Renal cortical epithelial cell (primary cell): ENCODE data around the gene BCDIN3D. TPM values are rescaled to one million over a fixed set of nuclear protein-coding genes. Genes with fewer than 3 reads are reported as not detected.

Experiments used
- DNase-seq: peaks from one replicate; pipeline ENCODE4 v3.0.0-alpha.2; 2011; ENCODE audit warnings: low read depth
- total RNA-seq: library from RNA; depleted of rRNA; stranded (reverse); fragments of >200 nt; gene quantifications from 2 replicates; pipeline ENCODE4 v1.2.3, GENCODE V29; 2014

The BCDIN3D gene
- total RNA-seq, 1 donor from 2014 or later = 4.0 TPM

DNA sequence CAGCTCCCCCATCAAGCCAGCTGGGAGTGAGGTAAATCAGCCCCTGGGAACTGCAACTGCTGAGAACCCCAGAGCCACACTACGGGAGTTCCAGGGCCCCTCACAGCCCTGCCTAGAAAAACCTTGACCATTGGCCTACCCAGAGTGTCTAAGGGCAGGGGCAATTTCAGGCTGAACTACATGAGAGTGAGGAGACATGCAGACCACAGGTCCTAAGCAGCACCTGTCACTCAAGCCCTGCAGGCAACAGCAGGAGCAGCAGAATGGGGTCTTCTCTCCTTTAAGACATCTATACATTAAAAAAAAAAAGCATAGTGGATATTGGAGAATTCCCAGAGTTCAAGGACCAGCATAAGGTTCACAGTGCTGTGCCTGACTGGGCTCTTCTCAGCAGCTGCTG, 19.6 kb downstream of the BCDIN3D start:
- no peak for DNase-seq

DNA sequence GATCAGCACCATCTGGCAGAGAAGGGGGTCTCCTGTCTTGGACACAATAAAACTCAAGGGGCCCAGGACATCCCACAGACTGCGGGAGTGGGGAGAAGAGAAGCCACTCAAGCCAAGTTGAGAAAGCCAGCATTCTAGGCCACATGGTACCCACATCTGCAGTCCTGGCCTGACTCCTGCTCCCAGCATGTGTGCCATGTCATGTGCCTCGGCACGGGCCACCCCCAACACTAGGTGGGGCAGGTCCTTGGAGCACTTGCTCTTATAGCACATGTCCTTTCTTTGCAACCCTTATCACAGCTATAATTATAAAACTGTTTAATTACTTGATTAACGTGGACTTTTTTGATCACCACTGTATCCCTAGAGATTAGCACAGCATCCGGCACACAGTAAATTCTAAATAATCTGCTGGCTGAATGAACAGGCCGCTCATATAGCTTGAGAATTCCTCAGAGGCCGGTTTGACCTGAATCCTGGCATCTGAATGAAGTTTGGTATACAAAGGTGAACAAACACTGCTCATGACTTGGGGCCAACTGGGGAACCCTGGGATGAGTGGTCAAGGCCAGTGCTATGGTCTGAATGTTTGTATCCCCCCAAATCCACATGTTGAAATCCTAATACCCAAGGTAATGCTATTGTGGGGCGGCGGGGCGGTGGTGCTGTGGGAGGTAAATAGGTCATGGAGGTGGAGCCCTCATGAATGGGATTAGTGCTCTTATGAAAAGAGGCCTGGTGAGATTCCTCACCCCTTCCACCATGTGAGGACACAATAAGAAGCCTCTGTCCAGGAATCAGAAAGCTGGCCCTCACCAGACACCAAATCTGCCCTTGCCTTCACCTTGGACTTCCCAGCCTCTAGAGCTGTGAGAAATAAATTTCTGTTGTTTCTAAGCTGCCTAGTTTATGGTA, 21.3 kb downstream of the BCDIN3D start:
- DNase-seq = no peak

DNA sequence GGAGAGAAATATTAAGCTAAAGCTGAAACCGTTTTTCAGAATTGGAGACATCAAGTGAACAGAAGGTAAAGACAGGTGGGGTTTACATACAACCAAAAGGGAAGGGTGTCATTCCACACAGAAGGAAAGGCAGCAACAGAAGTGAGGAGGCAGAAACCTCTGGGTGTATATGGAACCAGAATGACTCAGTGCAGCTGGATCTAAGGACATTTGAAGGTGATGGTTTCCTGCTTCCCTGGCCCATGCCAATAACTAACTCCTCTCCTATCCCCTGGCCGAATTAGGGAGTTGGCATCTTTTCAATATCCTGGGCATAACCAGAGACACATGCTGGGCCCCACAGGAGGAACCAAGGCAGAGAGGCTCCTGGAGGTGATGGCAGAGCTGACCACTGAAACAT, 23.1 kb downstream of the BCDIN3D start:
- DNase-seq = peak; percentile 6

DNA sequence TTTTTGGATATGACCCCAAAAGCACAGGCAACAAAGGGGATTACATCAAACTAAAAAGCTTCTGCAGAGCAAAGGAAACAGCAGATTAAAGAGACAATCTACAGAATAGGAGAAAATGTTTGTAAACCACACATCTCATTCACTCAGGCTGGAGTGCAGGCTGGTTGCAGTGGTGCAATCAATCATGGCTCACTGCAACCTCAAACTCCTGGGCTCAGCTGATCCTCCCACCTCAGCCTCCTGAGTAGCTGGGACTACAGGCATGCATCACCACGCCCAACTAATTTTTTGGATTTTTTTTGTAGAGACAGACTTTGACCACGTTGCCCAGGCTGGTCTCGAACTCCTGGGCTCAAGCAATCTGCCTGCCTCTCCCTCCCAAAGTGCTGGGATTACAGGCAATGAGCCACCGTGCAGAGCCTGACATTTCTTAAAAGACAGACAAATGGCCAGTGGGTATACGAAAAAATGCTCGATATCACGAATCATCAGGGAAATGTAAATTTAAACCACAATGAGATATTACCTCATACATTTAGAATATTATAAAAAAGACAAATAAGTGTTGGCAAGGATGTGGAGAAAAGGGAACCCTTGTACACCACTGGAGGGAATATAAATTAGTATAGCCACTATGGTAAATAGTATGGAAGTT, 24.5 kb downstream of the BCDIN3D start:
- DNase-seq = no peak

DNA sequence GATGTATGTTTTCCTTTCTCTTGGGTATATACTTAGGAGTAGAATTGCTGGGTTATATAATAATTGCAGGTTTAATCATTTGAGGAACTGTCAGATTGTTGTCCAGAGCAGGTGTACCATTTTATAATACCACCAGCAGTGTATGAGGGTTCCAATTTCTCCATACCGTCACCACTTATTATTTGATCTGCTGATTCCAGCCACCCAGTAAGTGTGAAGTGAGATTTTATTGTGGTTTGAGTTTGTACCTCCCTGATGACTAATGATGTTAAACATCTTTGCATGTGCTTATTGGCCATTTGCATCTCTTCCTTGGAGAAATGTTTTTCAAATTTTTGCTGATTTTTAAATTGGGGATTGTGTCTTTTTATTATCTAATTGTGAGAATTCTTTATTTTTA, 29.8 kb downstream of the BCDIN3D start:
- DNase-seq = no peak

DNA sequence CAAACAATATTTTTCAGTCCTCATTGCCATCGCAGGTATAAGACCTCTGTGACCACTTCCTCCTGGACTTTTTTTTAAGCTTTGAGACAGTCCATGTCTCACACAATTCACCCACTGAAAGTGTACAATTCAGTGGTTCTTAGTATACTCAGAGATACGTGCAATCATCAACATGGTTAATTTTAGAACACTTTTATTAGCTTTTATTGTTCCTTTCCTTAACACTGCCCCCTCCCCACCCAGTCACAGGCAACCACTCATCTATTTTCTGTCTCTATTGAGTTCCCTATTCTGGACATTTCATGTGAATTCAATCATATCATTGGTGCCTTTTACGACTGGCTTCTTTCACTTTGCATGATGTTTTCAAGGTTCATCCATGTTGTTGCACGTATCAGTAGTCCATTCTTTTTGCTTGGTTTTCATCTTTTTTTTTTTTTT, 30.9 kb downstream of the BCDIN3D start:
- DNase-seq = no peak

DNA sequence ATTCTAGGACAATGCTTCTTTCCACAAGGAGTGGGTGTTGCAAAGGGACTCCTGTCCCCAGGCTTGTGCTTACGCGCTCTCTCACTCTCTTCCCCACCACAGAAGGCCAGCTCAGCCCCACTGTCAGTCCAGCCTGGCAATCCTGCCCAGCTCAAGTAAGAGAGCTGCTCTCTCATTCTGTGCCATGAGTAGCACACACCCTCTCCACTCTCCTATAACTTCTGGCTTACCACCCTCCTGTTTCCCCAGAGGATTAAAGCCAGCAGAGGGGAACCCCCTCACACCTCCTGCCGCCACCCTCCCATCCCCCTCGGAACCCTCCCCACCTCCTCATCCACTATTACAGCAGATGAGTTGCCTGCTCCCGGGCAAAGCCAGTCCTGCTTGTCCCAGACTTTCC, 31.8 kb downstream of the BCDIN3D start:
- no peak for DNase-seq

DNA sequence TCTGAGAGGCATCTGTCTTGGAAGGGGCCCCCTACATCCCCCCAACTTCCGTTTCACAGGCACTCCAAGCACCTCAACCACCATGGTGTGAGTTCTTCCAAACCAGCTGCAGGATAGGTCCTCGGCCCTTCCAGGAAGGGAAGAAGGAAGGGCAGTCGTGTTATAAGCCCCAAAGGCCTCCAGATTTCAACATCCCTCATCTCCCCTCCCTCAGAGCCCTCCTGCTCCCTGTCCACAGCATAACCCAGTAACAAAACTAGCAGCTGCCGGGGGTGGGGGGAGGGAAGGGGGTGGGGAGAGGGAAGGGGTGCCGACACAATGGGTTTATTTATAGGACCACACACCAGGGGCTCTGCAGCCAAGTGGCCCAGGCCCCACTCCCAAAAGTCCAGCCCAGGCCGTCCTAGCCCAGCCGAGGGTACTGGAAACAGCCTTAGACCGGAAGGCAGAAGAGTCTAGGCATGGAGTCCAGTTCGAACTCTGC, 33.0 kb downstream of the BCDIN3D start:
- no peak for DNase-seq

DNA sequence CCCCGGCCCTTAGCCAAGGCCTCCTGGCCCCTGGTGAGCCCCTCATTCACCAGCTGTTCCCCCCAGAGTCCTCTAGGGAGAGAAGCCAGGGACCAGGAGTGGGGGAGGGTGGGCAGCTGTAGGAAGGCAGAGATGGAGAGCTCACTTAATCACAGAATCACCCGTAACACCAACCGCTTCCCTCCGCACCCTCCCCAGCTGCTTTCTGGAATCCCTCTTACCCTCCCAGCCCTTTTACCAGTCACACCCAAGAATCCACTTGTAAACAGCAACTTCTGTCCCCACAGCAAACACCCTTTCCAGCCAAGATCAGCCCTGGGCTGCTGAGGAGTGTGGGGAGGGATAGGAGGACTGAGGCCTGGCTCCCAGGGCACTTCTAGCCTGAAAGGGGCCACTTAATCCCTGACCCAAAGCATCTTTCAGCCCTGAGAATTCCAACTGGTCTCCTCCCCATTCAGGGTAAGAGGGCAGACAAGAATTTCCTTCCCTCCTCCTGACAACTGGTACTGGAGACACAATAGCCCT, 33.5 kb downstream of the BCDIN3D start:
- no peak for DNase-seq

DNA sequence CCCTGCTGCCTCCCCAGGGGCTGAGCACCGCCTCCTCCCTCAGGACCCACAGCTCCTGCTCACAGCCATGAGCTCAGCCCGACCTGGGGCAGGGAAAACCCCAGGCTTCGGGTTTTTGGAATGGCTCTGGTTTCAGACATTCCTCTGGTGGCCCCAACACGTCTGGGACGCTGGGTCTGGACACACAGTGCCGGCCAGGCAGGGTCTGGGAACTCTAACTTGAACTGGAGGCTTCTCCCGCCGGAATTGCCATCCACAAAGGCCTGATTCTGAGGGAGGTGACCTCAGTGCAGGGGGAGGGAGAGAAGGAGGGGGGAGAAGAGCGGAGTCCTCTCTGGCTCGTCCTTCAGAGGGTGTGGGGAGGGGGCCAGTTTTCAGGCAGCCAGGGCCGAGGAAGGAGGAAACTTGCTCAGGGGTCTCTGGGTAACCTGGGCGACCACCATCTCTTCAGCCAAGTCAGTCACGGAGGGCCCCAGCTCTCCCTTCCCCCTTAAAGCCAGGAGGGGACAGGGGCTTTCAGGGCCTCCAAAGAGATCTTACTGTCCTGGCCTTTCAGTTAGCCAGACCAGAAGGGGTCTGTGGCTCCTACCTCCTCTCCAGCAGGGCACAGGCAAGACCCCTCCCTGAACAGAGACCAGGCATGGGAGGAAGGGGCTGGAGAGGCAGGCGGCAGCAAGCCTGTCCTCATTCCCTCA, 34.1 kb downstream of the BCDIN3D start:
- no peak for DNase-seq

DNA sequence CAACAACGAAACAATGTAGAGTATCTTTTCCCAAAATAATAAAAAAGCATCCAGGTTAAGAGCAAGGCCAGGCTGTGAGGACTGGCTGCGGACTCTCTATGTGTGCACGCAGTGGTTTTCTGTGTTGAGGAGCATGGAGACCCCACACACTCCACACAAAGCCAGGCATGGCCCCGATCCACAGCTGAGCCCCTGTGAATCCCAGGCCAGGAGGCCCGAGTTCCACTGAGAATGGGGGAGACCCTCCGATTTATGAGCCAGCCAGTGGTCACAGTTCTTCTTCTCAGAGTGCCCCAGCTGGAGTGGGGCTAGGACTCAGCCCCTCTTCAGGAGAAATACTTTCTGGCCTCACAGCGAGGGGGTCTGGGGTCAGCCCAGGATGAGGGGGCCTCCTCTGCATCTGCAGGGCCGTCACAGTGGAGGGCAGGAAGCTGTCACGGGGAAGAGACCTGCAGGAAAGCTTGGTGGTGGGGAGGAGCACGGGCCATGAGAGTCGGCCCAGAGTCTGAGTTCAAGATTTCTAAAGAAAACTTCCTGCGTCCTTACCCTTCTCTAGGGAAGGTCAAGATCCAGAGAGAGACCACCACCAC, 34.8 kb downstream of the BCDIN3D start:
- DNase-seq = no peak

DNA sequence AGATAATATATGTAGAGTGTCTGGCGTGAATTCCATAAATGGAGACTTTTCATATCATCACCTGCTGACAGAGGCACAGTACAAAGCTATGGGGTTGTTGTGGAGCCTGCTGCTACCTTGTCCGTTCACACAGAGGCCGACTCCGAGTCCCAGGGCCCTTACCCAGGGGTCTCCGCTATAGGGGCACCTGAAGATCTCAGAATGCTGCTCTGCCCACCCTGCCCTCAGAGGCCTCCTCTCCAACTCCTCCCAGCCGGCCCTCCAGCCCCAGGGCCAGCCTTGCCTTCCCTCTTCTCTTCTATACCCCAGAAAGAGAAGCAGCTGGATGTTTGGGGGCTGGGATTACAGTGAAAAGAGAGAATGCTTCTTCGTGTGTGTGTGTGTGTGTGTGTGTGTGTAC, 36.0 kb downstream of the BCDIN3D start:
- no peak for DNase-seq

DNA sequence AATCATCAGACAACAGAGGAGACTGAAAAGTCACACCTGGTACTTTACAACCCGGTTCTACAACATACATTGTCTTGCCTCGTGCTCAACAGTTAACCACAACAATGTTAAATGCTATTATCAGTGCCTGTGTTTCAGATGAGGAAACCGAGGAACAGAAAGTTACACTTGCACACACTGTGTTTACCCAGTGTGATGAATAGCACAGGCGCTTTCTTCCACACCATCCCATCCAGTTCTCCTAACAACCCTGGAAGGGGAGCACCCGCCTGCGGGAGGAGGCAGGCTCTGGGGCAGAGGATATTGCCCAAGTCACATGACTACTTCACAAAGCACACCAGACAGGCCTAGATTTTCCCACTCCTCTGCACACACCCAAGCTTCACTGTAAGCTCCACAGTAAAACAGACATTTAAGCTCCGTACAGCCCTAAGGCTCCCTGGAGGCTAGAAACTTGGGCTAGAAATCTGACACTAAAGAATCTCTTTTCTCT, 36.5 kb downstream of the BCDIN3D start:
- DNase-seq = no peak

DNA sequence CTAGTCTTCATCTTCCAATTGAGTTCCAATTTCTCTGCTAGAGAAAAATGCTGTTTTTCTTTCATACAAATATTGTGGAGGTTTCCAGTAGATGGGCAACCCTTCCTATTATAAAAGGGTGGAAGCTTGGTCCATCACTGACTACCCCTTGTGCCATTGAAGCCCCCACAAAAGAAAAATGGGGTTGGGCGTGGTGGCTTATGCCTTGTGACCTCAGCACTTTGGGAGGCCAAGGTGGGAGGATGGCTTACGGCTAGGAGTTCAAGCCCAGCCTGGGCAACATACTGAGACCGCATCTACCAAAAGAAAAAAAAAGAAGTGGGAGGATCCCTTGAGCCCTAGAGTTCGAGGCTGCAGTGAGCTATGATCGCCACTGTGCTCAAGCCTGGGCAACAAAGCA, 37.5 kb downstream of the BCDIN3D start:
- no peak for DNase-seq

DNA sequence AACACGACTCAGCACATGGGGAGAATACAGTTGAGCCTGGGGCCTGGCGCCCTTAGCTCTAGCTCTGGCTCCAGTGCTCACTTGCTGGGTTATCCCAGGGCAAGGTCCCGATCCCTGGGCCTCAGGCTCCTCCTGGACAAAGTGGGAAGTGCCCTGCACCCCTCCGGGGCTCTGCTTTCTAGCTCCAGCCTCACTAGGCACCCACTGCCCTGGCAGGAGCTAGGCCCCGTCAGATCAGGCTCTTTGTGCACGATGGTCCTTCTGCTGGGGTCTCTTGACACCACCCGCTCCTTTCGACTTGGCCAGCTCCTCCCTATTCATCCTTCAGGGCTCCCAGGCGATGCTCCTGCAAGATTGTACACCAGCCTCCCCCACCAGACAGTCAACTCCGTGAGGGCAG, 38.1 kb downstream of the BCDIN3D start:
- no peak for DNase-seq

DNA sequence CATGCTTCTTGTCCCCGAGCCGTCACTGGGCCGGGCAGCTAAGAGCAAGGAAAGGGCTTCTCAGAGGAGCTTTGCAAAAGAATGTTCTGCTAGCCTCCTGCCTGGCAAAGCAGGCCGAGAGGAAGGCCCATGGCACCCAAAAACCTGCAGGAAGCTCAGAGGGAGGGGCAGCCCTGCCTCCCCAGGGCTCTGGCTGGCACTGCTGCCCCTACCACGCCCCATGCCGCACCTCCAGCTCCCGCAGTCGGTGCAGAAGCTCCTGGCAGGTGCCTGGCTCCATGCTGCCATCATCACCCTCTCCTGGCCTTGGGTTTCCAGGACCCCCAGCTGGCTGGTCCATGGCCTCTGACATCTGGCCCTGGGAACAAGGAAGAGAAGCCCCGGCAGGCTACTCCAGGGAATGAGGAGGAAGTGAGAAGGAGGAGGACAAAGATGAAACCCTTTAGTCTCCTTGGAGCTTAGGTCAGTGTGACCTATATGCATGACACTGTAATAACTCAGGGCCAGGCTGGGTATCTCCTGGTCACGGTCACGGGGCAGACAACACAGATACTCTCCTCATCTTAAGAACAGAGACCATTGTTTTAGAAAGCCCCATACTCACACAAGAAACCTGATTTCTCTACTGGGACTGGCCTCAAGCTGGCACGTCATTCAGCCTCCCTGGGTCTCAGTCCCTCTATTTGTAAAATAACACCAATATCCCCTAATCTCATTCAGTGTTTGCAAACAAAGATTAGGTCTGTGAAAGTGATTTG, 39.0 kb downstream of the BCDIN3D start:
- no peak for DNase-seq

DNA sequence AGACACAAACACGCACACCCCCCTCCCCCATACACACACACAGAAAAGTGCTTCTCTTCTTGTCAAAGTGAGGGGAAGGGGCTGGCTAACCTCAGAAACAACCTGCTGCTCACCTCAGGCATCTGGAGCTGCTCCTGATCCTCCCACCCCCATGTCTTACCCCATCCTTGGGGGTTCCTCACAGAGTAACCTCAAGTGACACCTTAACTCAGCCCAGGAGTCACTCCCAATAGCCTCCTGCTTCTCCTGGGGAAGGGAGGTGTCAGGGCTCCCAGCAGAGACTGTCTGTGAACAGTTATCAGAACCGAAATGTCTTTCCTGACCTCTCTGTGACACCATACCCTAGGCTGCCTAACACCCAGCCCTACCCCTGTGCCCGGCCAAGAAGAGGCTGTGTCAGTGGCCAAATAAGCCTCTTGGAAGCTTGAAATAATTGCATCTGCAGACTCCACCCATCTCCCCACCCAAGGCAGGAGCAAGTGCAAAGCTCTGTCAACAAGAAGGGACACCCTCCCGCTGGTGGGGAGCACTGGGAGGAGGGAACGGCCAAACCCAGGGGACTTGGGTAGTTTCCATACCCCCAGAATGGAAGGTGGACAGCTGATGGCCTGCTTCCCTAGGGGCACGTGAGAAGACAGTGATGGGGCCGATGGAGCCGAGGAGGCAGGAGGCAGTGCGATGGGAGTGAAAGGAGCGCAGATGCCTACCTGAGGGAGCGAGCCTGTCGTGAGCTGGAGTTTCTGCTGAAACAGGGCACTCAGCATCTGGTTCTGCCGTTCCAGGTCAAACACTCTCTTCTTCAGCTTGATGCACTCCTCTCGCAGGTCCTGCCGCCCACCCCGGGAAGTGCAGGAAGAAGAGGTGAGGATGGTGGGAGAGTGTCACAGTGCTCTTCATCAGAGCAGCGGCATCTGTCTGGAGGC, 41.5 kb downstream of the BCDIN3D start:
- no peak for DNase-seq

DNA sequence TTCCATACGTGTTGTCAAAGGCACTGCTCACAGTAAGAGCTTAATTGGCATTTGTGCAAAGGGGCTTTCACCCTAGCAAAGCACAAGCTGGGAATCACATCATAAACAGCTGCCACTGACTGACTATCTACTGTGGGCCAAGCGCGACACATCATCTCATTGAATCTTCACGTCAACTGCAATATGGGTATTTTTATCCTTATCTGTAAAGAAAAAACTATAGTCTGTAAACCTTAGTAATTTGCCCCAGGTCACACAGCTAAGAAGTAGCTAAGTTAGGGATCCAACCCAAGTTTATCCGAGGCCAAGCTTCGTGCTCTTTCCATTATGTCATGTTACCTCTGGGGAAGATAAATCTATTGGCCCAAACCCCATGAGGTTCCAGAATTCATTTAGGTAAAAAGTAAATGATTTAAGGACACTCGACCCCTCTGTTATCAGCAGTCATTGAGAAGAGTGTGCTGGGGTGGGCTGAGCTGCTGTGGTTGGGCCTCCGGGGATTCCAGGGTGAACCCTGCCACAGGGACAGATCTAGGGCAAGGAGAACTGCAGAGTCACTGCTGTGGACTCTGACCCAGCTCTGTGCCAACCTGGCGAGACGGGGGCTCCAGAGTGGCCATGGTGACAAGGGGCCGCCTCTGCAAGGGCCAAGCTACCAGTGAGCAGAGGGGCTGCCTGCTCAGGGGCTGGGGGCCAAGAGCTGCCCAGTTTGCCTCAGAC, 42.3 kb downstream of the BCDIN3D start:
- DNase-seq = no peak

DNA sequence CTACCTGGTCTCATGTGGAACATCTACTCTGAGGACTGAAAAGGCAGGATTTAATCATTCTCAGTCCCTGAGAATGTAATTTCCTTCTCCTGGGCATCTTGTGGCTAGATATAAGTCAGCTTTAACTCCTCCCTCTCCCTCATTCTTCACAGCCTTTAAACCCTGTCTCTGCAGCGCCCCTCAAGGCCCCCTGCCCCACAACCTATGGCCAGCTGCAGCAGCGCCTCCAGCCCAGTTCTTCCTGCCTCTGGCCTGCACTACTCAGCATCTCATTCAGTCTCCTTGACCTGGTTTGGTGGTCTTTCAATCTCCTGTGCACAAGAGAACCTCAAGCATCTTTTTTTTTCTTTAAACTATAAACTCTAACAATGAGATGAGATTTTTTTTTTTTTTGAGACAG, 44.0 kb downstream of the BCDIN3D start:
- no peak for DNase-seq
